CD4-positive, alpha-beta T cell treated with Interleukin-2 at 100 ng/mL for 4 hours (primary cell): Measurements from ENCODE around the gene ST3GAL2.
"Not testable (repeated sequence)": the region's sequence is repeated elsewhere in the genome, so short reads cannot be mapped to it uniquely, and the experiment has no call there.

Source experiments
- DNase-seq: peaks from one replicate; pipeline ENCODE4 v3.0.0-alpha.2; 2020; ENCODE audit warnings: low spot score

ST3GAL2 gene

DNA sequence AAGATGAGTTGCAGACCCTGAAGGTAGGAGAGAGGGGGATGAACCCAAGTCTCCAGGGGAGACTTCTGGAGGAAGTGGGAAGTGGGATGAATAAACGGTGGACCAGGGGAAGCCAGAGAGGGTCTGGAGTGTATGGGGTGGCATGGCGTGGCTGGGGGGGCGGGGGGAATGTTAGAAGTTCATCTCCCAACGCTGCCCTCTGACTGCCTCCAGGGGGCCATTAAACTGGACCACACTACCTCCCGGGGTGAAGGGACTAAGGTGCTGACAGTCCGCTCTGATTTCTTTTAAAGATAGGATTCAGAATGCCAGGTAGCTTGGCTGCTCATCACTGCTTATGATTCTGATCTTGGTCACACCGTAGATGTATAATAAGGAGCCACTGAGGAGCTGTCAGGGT lies 21.2 kb downstream of the ST3GAL2 start:
- DNase-seq = no peak

DNA sequence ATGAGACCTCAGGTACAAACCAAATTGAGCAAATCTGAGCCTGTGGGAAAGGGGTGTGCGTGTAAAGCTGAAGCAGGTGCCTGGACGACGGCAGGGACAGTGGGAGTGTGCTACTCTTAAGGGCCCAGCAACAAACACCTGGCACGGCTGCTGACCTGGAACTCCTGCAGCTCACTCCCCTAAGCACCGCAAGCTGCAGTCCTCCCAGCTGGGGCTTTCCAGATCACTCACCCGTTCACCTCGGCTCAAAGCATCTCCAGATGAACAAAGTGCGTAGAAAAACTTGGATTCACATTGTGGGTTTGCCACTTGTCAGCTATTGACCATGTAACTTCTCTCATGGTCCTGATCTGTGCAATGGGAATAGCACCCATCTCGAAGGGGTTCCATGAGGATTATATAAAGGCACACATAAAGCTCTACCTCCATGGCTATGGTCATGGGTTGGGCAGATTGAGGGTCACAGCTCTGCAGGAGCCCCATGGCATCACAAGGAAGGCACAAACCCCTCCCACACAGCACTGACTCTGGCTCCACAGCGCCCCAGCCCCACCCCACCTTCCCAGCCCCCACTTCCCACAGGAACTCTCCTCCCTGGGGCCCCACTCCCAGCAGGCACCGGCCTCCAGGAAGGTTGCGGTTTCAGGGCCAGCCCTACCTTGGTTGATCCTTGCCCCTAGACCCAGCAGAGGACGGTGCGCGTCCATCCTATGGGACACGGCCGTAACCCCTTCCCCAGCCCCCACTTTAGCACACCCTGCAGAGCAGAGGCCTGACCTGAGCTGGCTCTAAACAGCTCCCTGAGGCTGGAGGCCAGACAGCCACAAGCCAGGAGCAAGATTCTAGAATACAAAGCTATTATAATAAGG lies 21.9 kb downstream of the ST3GAL2 start:
- no peak for DNase-seq

DNA sequence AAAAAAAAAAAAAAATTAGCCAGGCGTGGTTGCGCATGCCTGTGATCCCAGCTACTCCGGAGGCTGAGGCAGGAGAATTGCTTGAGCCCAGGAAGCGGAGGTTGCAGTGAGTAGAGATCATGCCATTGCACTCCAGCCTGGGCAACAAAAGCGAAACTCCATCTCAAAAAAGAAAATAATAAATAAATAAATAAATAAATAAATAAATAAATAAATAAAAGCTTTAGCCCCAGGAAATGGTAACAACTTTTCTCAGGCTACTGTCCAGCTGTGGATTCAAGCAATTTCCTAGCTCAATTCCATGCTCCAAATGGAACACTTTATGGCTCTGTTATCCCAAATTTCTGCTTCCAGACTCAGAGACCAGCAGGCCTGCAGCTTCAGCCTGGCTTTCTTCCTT lies 25.3 kb downstream of the ST3GAL2 start:
- not testable (repeated sequence) for DNase-seq

DNA sequence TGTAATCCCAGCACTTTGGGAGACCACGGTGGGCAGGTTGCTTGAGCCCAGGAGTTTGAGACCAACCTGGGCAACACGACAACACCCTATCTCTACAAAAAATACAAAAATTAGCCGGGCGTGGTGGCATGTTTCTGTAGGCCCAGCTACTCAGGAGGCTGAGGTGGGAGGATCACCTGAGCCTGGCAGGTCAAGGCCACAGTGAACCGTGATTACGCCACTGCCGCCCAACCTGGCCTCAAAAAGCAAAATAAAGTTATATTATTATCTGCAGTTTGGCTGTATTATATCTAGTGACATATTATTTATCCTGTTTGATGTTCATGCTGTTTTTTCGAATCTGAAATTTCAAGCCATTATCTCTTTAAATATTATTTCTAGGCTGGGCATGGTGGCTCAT lies 26.5 kb downstream of the ST3GAL2 start:
- DNase-seq = no peak

DNA sequence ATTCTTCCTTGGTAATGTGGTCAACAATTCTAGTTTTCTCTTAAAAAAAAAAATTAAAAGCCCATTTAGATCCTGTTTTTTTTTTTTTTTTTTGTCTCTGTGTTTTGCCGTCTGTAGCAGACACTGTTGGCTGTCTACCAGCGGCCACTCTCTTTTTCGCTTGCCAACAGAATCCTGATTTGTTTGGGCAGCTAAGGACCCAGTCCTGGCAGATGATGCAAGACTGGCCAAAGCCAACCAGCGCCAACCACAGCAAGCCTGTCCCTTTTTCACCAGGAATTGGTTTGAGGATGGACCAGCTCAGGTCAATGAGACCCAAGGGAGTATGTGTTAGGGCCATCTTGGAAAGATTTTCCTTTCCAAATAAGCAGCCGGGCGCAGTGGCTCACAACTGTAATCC lies 28.2 kb downstream of the ST3GAL2 start:
- DNase-seq = no peak

DNA sequence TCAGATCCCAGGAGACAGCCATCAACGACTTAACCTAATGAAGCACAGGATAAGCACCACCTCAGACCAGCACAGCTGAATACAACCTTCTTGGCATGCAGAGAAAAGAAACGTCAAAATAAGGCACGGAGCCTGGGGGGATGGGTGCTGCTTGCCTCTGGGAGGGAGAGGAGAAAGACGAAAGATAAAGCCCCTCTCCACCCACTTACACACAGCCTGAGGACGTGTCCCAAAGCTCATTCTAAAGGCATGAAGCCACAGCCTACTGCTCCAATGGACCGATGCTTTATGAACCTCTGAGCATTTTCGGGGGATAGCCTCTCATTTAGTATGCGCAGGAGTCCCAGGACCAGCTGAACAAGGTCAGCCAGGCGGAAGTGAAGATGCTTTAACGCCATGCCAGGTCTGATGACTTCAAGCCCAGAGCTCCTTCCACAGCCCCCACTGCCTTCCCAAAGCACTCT lies 31.1 kb downstream of the ST3GAL2 start:
- DNase-seq = no peak

DNA sequence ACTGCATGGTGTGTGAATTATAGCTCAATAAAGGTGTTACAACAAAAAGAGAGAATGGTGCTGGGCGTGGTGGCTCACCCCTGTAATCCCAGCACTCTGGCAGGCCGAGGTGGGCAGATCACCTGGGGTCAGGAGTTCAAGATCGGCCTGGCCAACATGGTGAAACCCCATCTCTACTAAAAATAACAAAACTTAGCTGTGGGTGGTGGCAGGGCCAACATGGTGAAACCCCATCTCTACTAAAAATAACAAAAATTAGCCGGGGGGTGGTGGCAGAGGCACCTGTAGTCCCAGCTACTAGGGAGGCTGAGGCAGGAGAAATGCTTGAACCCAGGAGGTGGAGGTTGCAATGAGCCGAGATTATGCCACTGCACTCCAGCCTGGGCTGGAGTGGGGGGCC lies 32.8 kb downstream of the ST3GAL2 start:
- DNase-seq = not testable (repeated sequence)

DNA sequence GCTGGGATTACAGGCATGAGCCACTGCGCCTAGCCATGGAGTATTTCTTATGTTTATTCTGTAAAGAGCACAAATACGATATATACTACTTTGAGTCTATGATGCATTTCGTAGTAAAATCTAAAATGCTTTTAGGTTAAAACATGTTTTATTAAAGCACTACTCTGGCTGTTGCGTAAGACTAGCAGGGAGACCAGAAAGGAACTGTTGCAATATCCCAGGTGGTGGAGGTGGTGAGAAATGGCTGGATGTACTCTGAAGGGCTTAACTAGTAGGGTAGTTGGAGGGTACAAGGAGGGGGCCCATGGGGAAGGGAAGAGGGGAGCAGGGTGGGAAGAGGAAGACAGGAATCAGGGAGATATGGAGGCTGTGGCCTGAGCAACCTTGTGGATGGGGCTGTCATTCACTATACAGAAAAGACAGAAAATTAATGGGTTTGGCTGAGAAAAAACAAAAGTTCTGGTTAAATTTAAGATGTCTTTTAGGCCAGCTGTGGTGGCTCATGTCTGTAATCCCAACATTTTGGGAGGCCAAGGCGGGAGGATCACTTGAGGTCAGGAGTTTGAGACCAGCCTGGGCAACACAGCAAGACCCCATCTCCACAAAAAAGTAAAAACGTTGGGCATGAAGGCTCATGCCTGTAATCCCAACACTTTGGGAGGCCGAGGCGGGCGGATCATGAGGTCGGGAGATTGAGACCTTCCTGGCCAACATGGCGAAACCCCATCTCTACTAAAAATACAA lies 35.8 kb downstream of the ST3GAL2 start:
- DNase-seq = no peak

DNA sequence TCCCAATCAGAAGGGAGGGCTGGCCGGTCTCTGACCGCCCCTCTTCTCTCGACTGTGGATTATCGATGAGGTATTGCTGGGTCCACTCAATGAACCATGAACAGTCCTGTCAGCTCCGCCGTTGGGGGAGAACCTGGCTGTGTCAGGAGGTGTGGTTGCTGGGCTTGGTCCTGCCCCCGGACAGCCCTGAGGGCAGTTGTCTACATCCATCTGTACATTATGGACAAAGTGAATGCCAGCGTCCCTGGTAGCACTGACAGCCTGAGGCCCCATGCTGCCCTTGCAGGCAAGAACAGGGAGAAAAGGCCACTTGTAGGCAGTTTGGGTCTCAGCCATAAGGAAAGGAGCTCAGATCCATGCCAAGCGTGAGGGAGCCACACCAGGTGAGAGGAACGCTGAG lies 38.9 kb downstream of the ST3GAL2 start:
- no peak for DNase-seq

DNA sequence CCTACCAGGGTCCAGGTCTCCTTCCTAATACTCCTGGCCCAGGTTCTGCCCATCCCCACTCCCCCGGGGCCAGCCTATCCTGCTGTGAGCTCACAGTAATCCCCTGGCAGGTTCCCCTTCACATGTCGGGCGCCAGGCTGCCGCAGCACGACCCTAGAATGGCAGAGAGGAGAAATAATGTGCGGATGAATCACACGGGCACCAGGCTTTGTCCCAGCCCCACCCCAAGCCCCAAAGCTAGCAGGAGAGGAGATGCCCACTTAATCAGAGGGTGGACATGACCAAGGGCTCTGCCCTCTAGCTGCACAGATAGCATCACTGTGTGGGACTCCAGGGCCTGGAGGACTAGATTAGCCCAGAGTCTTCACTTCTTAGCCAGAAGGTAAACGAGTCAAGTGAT lies 39.5 kb downstream of the ST3GAL2 start:
- DNase-seq = no peak

DNA sequence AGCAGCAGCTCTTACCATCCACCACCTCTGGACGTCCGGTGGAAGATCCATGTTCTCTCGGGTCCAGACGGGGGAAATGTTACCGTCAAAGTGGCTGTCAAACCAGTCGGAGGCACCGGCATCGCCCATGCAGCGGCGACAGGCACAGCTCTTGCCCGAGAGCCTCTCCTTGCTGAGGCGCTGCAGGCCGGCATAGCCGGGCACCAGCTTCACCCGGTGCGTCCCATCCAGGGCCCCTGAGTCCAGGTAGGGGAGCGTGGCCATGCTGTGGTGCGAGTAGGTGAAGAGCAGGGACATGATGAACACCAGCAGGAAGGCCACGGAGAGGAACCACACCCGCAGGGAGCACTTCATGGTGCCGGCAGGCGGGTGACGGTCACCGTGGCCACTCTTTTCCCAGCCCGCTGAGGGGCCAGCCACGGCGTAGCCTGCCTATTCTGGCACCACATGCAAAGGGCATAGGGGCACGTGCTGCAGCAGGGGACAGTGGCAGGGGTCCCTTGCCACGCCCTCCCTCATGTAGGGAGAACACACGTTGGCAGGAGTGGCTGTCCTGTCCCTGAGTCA lies 40.6 kb downstream of the ST3GAL2 start:
- no peak for DNase-seq

DNA sequence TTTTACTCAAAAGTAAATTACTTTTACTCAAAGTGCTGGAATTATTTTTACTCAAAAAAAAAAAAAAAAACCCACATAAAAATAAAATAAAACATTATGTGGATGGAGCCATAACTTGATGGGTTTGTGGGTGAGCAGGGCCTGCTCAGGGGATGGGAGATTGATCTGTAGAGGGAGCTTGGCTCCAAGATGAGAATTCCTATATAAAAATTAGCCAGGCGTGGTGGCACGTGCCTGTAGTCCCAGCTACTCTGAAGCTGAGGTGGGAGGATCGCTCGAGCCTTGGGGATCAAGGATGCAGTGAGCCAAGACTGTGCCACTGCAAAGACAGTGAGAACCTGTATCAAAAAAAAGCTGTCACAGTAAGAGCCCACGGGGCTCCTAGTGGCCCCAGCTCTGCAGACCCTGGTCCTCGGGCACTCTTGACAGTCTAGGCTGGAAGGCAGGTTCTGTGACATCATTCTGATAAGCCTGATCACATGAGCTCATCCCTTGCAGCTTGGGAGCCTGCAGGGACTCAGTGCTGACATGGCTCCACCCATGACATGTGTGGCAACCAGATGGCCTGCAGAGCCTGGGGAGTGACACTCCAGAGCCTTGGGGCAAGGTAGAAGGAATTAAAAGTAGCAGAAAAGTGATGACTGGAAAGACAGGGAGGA lies 42.5 kb downstream of the ST3GAL2 start:
- no peak for DNase-seq

DNA sequence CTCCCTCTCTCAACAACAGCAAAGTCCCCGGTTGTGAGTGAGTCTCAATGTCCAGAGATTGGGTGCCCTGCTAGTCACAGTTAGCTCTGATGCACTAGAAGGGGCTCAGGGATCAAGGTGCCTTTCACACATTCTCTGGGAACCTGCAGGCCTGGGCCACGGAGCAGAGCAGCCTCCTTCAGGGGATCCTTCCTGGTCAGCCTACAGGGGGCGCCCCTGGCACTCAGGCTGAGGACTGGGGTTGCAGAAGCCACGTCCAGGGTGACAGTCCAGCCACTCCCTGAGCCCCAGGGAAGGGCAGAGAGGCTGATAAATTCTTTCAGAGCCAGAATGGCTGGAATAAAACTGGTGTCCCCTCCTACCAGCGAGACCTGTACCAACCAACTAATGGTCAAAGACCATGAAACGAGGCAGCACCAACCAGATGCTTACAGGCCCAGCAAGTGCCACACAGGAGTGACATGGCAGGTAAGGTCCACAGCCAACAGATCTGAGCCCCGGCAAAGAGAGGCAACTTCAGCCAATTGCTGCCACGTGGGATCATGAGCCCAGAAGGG lies 43.5 kb downstream of the ST3GAL2 start:
- DNase-seq = peak; percentile 64

DNA sequence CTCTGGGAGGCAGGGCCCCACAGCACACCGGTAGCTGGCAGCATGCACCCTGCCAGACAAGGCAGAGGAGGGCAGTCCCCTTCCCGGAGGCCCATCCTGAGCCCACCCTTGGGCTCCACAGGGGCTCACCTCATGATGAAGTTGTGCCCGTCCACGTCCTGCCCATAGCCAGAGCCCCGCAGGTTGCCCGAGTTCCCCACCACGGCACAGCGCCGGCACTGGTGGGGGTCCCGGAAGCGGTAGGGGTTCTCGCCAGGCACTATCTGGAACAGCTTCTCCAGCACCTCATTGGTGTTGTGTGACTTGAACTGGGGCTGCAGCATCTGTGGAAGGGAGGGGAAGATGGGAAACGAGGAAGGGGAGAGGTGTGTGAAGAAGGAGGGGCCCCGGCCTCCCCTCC lies 44.0 kb downstream of the ST3GAL2 start:
- DNase-seq = no peak

DNA sequence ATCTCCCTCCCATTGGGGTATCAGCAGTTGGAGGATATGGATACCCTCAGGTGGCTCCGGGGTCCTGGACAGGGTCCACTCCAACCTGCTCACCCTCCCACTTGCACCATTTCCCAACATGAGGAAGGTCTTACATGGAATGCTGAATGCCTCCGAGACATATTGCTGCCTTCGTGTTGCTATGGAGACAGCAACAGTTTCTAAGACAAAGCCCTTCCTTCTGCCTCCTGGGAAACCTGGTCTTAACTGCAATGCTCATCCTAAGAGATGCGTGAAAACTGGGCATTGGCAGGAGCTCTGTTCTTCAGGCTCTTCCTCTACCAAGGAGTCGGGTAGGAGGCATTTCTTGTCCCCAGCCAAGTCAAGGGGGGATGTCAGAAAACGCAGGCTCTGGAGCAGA lies 45.2 kb downstream of the ST3GAL2 start:
- no peak for DNase-seq

DNA sequence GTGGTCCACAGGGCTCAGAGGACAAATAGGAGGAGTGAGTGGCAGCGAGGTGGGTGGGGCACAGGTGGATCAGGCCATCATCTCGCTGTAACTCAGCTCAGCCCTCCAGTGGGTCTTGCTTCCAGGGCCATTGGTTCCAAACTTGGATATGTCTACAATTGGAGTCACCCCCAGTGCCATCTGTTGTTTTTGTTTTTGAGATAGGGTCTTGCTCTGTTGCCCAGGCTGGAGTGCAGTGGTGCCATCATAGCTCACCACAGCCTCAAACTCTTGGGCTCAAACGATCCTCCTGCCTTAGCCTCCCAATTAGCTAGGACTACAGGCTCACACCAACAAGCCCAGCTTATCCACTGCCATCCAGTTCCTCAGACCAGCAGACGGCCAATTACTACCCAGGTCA lies 46.3 kb downstream of the ST3GAL2 start:
- DNase-seq = no peak

DNA sequence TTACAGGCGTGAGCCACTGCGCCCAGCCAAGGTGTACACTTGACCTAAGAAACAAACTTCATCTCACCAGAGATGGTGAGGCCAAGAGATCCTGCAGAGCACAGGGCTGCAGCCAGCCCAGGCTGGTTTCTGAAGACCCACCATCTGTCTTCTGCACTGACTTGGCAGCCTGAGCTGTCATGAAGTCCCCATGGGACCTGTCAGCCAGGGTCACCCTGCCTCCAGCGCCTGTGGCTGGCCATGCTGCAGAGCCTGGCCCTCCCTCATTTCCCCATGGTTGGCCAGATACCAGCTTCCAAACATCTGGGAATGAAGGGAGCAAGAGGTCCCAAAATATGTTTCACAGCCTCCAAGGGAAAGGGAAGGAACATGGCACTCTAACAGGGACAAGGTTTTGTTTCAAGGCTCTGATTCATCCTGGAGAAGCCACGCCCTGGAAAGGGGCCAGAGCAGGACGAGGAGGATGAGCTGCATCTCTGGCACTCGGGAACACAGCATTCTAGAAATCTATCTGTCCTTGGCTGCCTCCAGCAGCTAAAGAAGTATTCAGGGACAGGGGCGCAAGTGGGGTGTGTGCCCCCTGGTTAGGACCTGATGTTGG lies 46.9 kb downstream of the ST3GAL2 start:
- DNase-seq = no peak

DNA sequence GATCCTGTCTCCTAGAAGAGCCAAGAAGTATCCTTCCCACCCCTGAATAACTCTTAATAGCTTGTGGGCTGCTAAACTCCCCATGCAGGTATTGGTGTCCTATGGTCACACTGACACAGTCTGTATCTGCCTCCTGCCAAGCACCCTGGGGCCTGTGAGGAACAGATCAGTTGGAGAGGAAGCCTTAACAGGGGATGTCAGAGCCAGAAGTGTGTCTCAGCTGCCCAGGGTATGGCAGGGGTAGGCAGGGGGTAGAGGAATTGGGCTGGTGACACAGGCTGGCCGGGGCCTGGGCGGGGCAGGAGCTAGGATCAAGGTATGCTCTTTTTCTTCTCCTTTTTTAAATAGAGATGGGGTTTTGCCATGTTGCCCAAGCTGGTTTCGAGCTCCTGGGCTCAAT lies 47.5 kb downstream of the ST3GAL2 start:
- DNase-seq = no peak

DNA sequence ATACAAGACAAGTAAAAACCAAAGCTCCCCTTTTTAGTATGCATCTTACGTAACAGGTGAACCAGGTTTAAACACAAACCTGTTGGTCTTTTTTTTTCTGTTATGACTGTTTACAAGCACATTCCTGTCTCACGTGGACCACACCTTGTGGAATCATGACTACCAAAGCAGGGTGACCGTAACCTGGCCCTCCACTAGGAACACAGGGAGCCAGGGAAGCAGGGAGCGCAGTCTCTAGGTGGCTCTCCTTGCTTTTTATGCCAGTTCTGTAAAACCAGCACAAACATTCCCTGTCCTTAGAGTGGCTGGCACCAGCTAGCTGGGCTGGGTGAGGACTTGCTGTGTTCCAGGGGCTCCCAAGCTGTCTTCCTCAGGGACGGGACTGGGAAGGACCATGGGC lies 48.1 kb downstream of the ST3GAL2 start:
- DNase-seq = no peak

DNA sequence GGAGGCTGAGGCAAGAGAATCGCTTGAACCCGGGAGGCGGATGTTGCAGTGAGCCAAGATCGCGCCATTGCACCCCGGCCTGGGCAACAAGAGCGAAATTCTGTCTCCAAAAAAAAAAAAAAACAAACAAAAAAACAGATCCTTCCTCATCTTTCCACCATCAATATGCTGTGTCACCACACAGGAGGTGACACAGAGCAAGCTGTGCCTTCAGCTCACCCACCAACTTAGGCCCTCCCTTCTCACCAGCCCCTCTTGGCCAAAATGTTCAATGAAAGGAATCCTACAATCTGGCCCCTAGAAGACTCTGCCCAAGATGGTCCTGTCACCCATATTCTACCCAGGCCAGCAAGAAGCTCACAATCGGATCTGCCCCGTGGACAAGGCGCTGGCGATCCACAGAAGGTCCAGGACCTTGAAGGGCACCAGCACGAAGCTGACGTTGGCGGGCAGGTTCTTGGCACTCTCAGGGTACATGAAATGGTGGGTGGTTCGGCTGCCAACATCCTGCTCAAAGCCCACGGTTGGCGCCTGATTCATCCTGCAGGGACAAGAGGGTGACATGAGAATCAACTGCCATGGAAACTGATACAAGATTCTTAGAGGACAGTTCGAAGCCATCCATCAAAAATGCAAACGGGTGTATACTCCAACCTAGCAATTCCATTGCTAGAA lies 50.8 kb downstream of the ST3GAL2 start:
- DNase-seq = no peak

DNA sequence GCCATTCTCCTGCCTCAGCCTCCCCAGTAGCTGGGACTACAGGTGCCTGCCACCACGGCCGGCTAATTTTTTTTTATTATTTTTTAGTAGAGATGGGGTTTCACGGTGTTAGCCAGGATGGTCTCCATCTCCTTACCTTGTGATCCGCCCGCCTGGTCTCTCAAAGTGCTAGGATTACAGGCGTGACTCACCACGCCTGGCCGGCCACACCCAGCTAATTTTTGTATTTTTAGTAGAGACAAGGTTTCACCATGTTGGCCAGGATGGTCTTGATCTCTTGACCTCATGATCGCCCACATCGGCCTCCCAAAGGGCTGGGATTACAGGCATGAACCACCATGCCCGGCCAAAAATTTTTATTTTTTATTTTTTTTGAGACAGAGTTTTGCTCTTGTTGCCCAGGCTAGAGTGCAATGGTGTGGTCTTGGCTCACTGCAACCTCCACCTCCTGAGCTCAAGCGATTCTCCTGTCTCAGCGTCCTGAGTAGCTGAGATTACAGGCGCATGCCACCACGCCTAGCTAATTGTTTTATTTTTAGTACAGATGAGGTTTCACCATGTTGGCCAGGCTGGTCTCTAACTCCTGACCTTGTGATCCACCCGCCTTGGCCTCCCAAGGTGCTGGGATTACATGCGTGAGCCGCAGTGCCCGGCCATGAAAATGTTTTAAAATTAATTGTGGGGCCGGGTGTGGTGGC lies 52.5 kb downstream of the ST3GAL2 start:
- DNase-seq = not testable (repeated sequence)
